NT2/D1 (cell line): Measurements from ENCODE around the gene HK2.
"Not testable (repeated sequence)": the region's sequence is repeated elsewhere in the genome, so short reads cannot be mapped to it uniquely, and the experiment has no call there.

Source experiments
- DNase-seq: peaks from one replicate; pipeline ENCODE4 v3.0.0-alpha.2; 2011; ENCODE audit warnings: low read depth, low spot score
- H3K27me3 ChIP-seq: 2 replicates; pipeline ENCODE4 v1.6.0; 2011; ENCODE audit warnings: mild to moderate bottlenecking; ENCODE audit not compliant: insufficient read length, insufficient read depth
- H3K36me3 ChIP-seq: 2 replicates; pipeline ENCODE4 v1.6.1; 2011; ENCODE audit warnings: mild to moderate bottlenecking, low read length, mixed read lengths; ENCODE audit not compliant: insufficient read depth, insufficient read length
- H3K4me1 ChIP-seq: 2 replicates; pipeline ENCODE4 v1.5.1; 2011; ENCODE audit not compliant: insufficient read depth, insufficient read length
- H3K4me3 ChIP-seq: 2 replicates; pipeline ENCODE4 v1.5.1; 2011; ENCODE audit warnings: low read depth; ENCODE audit not compliant: insufficient read length
- H3K9ac ChIP-seq: 2 replicates; pipeline ENCODE4 v1.6.0; 2011; ENCODE audit warnings: low read depth; ENCODE audit not compliant: insufficient read length
- H3K9me3 ChIP-seq: 2 replicates; pipeline ENCODE4 v1.5.1; 2011; ENCODE audit warnings: mild to moderate bottlenecking, low read length; ENCODE audit not compliant: insufficient read depth
- SUZ12 ChIP-seq: IDR thresholded peaks from 2 replicates; pipeline ENCODE4 v1.6.1; 2011; ENCODE audit not compliant: insufficient read length, insufficient read depth; ENCODE audit errors: extremely low read depth
- YY1 ChIP-seq: IDR thresholded peaks from 2 replicates; pipeline ENCODE4 v1.6.1; 2011; ENCODE audit not compliant: insufficient read length, insufficient read depth
- ZNF274 ChIP-seq: IDR thresholded peaks from 2 replicates; pipeline ENCODE4 v1.6.1; 2011; ENCODE audit warnings: mild to moderate bottlenecking, low read depth, low read length

The HK2 gene

GRCh38 chr2:74824679-74825078 lies 9.2 kb upstream of the HK2 start:
- Histone ChIP-seq H3K27me3 (no peaks in the 10 kb centered on the region), H3K4me1 (no peaks in the 10 kb centered on the region), H3K9ac (no peak overlapping the region), H3K4me3 (no peak overlapping the region), H3K36me3 (no peaks in the 10 kb centered on the region), H3K9me3 (no peaks in the 10 kb centered on the region)
- DNase-seq: no peak
- TF ChIP-seq YY1 (no peak), SUZ12 (no peak), ZNF274 (no peak)

- TF ChIP-seq YY1: no peak
- no peak for TF ChIP-seq ZNF274
- Histone ChIP-seq H3K4me3 (no peak overlapping the region), H3K36me3 (no peaks in the 10 kb centered on the region), H3K9me3 (no peaks in the 10 kb centered on the region), H3K4me1 (peaks cover 5% of the 10 kb centered on the region), H3K9ac (no peak overlapping the region), H3K27me3 (no peaks in the 10 kb centered on the region)
- no peak for DNase-seq
Observed at GRCh38 chr2:74828543-74828942, 5.4 kb upstream of the HK2 start.

GRCh38 chr2:74831693-74832530 lies 2.0 kb upstream of the HK2 start:
- no peak overlapping the region for H3K4me3 ChIP-seq
- no peak for DNase-seq
- H3K9me3 ChIP-seq: no peaks in the 10 kb centered on the region
- H3K4me1 ChIP-seq: peaks cover 5% of the 10 kb centered on the region
- no peak overlapping the region for H3K9ac ChIP-seq
- TF ChIP-seq YY1: no peak
- no peak for TF ChIP-seq ZNF274
- TF ChIP-seq SUZ12: no peak
- H3K27me3 ChIP-seq: no peaks in the 10 kb centered on the region
- H3K36me3 ChIP-seq: no peaks in the 10 kb centered on the region

GRCh38 chr2:74834234-74834791 lies 386 bp downstream of the HK2 start:
- DNase-seq, H3K9me3 ChIP-seq, H3K27me3 ChIP-seq, H3K4me1 ChIP-seq, H3K36me3 ChIP-seq: not testable (repeated sequence)
- Histone ChIP-seq H3K9ac (peak overlapping the region; percentile 95), H3K4me3 (peak overlapping the region; percentile 90)

GRCh38 chr2:74834792-74835755 lies 1.1 kb downstream of the HK2 start:
- no peaks in the 10 kb centered on the region for H3K27me3 ChIP-seq
- TF ChIP-seq YY1: no peak
- TF ChIP-seq SUZ12: no peak
- H3K4me3 ChIP-seq: peak overlapping the region; percentile 90
- no peaks in the 10 kb centered on the region for H3K9me3 ChIP-seq
- DNase-seq: peak; percentile 92
- peak overlapping the region; percentile 95 for H3K9ac ChIP-seq
- no peaks in the 10 kb centered on the region for H3K36me3 ChIP-seq
- H3K4me1 ChIP-seq: peaks cover 8% of the 10 kb centered on the region

GRCh38 chr2:74835831-74836674 lies 2.1 kb downstream of the HK2 start:
- no peak for TF ChIP-seq YY1
- TF ChIP-seq SUZ12: no peak
- TF ChIP-seq ZNF274: no peak
- H3K27me3 ChIP-seq: no peaks in the 10 kb centered on the region
- no peaks in the 10 kb centered on the region for H3K9me3 ChIP-seq
- peak; percentile 68 for DNase-seq
- H3K4me3 ChIP-seq: peak overlapping the region; percentile 50
- peaks cover 8% of the 10 kb centered on the region for H3K4me1 ChIP-seq
- no peaks in the 10 kb centered on the region for H3K36me3 ChIP-seq
- peak overlapping the region; percentile 65 for H3K9ac ChIP-seq
